GM18526 (cell line): ENCODE results near the gene TRAT1.

Source experiments
- POLR2A ChIP-seq: IDR thresholded peaks from 3 replicates; pipeline ENCODE4 v1.6.1; 2011; ENCODE audit not compliant: insufficient read length; ENCODE audit errors: extremely low read depth

TRAT1 gene

DNA sequence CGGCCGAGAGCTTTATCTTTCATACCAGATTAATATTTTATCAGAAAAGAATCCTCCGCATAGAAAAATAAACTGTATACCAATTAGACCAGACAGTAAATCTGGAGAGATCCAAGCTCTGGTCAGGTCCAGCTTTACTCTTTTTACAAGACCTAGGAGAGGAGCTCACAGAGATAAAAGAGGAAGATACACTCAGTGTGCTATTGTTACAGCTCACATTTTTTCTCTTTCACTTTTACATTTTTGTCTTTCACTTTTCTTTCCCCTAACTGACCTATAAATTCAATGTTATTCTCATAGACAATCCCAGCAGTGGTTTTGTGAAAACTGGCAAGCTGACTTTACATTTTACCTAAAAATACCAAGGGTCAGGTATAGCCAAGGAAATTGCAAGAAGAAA lies 75.3 kb downstream of the TRAT1 start:
- TF ChIP-seq POLR2A: no peak

DNA sequence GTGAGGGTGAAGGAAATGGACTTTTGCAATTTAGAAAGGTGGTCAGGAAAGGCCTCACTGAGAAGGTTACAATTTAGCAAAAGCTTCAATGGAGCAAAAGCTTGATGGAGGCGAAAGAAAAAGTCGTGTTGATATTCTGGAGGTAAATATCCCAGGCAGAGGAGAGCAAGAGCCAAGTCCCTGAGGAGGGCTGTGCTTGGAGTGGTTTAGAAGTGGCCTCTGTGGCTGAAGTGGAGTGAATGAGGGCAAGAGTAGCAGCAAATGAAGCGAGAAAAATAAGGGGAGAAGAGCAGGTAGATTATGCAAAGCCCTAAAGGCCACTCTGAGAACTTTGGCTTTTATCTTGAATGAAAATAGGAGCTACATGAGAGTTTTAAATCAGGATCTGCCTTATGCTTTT lies 76.9 kb downstream of the TRAT1 start:
- no peak for TF ChIP-seq POLR2A
